AG09309 (cell line): Measurements from ENCODE around the gene ANKRD2.
"Not testable (repeated sequence)": the region's sequence is repeated elsewhere in the genome, so short reads cannot be mapped to it uniquely, and the experiment has no call there.

Source experiments
- DNase-seq: peaks from one replicate; pipeline ENCODE4 v3.0.0-alpha.2; 2010; ENCODE audit warnings: low read depth
- H3K4me3 ChIP-seq: 2 replicates; pipeline ENCODE4 v1.5.1; 2011; ENCODE audit warnings: mild to moderate bottlenecking, low read depth, low read length, moderate library complexity; ENCODE audit not compliant: control insufficient read depth
- CTCF ChIP-seq: IDR thresholded peaks from 2 replicates; pipeline ENCODE4 v1.5.1; 2011; ENCODE audit warnings: mild to moderate bottlenecking, low read depth, low read length, inconsistent platforms; ENCODE audit not compliant: insufficient read depth, control insufficient read depth; ENCODE audit errors: missing control alignments

The ANKRD2 gene

GRCh38 chr10:97573672-97574071 lies 1.1 kb downstream of the ANKRD2 start:
- DNase-seq = no peak
- no peak for TF ChIP-seq CTCF
- no peak overlapping the region for H3K4me3 ChIP-seq

DNA sequence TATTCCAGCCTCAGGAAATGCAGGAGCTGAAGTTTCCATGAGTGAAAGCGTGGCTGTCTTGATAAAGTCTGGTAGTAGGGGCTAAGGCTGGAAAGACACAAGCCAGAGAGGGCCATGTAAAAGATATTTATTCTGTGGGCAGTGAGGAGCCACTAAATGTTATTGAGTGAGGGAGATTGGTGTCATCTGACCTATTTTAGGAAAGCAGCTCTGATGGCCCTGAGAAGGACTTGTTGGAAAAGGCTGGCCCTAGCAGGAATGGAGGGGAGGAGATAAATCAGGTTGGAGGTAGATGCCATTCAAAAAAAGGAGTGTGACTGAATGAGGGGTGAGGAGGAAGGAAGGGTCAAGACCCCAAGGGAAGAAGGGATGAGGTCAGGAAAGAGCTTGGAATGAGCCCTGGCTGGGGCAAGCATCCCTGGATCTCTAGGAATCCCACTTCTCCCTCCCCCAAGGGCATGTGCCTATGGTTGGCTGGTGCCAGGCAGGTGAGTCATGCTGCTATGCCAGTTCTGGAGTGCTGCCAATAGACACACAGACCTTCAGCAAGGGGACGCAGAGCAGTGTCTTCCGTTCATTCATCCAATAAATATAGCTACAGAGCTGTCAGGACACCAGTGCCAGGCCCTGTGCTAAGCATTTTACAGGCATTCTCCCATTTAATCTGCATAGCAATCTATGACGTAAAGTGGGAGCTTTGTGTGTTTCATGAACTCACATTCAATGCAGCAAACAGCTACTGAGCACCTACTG lies 2.0 kb downstream of the ANKRD2 start:
- no peak overlapping the region for H3K4me3 ChIP-seq
- peak; percentile 14 for DNase-seq
- TF ChIP-seq CTCF = no peak

DNA sequence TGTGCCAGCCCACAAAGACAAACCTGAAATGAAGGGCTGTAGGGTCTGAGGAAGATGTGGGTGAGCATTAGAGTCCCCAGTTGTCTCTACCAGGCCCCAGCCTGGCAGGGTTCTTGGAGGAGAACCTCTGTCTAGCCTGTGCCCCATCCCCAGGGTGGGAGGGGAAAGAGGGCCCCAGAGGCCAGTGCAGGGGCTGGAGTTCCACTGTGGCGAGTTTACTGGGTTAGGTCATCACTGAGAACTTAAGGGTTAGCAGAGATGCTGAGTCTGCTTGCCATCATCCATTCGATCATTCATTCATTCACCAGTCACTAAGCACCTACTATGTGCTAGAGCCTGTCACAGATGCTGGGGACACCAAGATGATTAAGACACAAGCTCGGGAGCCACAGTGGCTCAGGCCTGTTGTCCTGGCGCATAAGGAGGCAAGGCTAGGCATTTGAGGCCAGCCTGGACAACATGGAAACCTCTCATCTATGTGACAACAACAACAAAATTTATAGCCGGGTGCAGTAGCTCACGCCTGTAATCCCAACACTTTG lies 2.6 kb downstream of the ANKRD2 start:
- no peak for DNase-seq
- no peak overlapping the region for H3K4me3 ChIP-seq
- TF ChIP-seq CTCF = no peak

GRCh38 chr10:97576487-97576886 lies 3.9 kb downstream of the ANKRD2 start:
- H3K4me3 ChIP-seq, DNase-seq: not testable (repeated sequence)

DNA sequence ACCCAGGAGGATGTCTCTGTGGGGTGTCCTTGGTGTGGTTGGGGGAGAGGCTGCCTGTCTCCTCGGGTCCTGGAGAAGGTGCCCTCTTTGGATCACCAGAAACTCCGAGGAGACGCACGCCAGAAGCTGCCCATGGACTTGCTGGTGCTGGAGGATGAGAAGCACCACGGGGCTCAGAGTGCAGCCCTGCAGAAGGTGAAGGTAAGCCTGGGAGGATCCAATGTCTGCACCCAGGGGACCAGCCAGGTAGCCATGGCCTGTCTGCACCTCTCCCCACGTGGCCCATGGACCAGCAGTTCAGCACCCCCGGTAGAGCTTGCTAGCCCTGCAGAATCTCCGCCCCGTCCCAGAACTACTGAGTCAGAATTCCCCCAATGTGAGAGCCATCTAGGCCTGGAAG lies 5.1 kb downstream of the ANKRD2 start:
- TF ChIP-seq CTCF = no peak
- no peak for DNase-seq
- H3K4me3 ChIP-seq = no peak overlapping the region

DNA sequence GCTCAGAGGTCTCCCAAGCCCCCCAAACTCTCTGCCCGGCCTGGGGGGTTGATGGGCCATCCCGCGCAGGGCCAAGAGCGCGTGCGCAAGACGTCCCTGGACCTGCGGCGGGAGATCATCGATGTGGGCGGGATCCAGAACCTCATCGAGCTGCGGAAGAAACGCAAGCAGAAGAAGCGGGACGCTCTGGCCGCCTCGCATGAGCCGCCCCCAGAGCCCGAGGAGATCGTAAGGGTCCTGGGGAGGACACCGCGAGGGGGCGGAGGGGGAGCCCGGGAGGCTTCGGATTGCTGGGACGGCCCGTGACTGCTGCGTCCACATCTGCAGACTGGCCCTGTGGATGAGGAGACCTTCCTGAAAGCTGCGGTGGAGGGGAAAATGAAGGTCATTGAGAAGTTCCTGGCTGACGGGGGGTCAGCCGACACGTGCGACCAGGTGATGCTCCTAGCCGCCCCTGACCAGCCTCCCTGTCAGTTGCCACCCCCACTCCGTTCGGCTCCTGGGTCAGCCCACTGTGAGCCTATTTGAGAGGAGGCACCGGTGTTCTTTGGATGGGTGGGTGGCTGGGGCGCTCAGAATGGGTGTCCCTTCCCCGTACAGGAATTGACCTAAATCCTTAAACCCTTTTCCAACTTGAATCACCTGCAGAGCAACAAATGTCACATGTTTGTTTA lies 5.7 kb downstream of the ANKRD2 start:
- H3K4me3 ChIP-seq = no peak overlapping the region
- no peak for TF ChIP-seq CTCF

More for the DNA sequence above, 5.7 kb downstream of the ANKRD2 start:
- no peak for DNase-seq
